Measurements from ENCODE around the gene MCM5. TPM values are rescaled to one million over a fixed set of nuclear protein-coding genes. Genes with fewer than 3 reads are reported as not detected.
A peak's percentile ranks its signal among the peaks of the same experiment; 100 is the strongest.

The MCM5 gene
- total RNA-seq, 2 experiments from 2014 or later: 190 to 195 TPM

- peaks cover 10% of the 10 kb centered on the region for H3K4me1 Mint-ChIP-seq
- no peak overlapping the region for H3K27ac Mint-ChIP-seq
- H3K4me3 Mint-ChIP-seq: no peak overlapping the region
- ChIA-PET POLR2A (no interaction called here), CTCF (no interaction called here)
- no peaks in the 10 kb centered on the region for H3K9me3 Mint-ChIP-seq
- peaks cover 16% of the 10 kb centered on the region for H3K36me3 Mint-ChIP-seq (ENCODE audit: low read depth)
- H3K27me3 Mint-ChIP-seq: no peaks in the 10 kb centered on the region
- DNase-seq: no peak
These were observed 43.4 kb downstream of the MCM5 start for GRCh38 chr22:35443338-35443737.

DNA sequence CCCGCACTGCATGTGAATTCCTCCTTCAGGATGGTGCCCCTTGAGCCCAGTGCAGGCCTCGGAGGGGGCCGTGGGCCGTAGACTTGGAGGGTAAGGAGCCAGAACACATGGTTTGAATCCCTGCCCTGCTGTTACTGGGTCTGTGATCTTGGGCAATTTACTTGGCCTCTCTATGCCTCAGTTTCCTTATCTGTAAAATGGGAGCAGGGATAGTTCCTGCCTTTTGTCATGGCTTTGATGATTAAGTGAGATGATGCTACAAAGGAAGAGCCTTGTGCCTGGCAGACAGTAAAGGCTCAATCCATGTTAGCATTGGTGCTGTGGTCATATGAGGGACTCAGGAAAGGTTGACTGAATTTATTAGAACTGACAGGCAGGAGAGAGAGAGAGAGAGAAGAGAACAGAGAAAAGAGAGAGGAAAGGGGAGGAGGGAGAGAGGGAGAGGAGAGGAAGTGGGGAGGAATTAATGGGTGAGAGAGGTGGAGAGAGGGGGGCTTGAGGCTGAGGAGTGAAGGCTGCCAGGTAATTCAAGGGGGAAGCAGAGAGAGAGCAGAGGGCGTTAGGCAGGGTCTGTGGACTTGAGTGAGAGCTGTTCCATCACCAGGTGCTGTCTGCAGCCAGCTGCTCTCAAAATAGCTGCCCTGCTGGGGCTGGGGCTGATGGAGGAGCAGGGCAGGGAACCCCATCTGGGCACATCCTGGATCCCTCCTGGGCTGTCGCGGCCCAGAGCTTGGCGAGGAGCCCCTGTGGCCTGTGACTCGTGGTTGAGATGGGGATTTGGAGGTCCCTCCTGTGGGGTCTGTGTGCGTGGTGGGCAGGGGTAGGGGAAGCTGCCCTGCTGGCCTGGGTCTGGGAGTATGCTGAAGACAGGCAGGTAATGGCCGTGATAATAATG, 44.1 kb downstream of the MCM5 start:
- peaks cover 11% of the 10 kb centered on the region for H3K4me1 Mint-ChIP-seq
- ChIA-PET CTCF (no interaction called here), POLR2A (no interaction called here)
- DNase-seq: no peak
- H3K36me3 Mint-ChIP-seq (ENCODE audit: low read depth): peaks cover 9% of the 10 kb centered on the region
- no peaks in the 10 kb centered on the region for H3K27me3 Mint-ChIP-seq
- H3K4me3 Mint-ChIP-seq: no peak overlapping the region
- no peaks in the 10 kb centered on the region for H3K9me3 Mint-ChIP-seq
- H3K27ac Mint-ChIP-seq: no peak overlapping the region

- H3K9me3 Mint-ChIP-seq: no peaks in the 10 kb centered on the region
- no peak overlapping the region for H3K4me3 Mint-ChIP-seq
- H3K4me1 Mint-ChIP-seq: peaks cover 11% of the 10 kb centered on the region
- H3K27me3 Mint-ChIP-seq: no peaks in the 10 kb centered on the region
- CTCF ChIA-PET: no interaction called here
- H3K36me3 Mint-ChIP-seq (ENCODE audit: low read depth): peaks cover 2% of the 10 kb centered on the region
- no peak for DNase-seq
- no peak overlapping the region for H3K27ac Mint-ChIP-seq
- POLR2A ChIA-PET: no interaction called here
These were observed 44.9 kb downstream of the MCM5 start for GRCh38 chr22:35444685-35445399.

DNA sequence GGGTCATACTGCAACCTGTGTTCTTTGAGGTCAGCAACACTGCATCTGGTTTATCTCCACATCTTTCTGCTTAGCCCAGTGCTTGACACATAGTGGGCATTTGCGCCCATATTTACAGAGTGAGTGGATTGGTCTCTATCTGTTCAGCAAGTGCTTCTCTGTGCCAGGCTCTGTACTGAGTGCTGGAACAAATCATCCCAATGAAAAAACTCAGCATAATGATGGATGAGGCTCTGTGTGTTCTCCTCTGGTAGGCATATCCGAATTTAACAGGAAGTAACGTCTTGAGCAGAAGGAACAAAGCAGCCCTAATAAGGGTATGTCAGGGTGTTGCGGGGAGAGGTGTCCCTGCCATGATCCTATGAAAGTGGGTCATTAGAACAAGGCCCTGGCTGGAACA, 46.0 kb downstream of the MCM5 start:
- Mint-ChIP-seq H3K27me3 (no peaks in the 10 kb centered on the region), H3K9me3 (no peaks in the 10 kb centered on the region), H3K36me3 (ENCODE audit: low read depth) (peaks cover 2% of the 10 kb centered on the region), H3K4me1 (peaks cover 11% of the 10 kb centered on the region), H3K4me3 (no peak overlapping the region), H3K27ac (no peak overlapping the region)
- CTCF ChIA-PET: no interaction called here
- POLR2A ChIA-PET: no interaction called here
- no peak for DNase-seq

DNA sequence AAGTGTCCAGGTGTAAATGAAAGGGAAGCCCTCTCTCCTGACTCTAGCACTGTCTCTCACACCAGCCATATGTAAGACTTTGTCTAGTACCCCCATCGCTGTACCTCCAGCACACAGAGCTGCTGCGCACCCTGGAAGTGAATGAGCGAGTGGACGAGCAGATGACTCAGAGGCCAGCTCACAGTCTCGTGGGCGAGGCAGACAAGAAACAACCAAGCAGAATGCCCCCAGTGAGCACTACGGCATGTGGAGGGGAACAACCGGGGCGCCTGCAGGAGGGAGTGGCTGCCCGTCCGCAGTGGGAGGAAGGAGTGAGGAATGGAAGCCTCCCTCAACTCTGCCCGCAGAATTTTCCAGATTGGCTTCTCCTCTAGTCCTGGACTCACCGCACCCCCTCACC, 46.4 kb downstream of the MCM5 start:
- CTCF ChIA-PET: no interaction called here
- H3K9me3 Mint-ChIP-seq: no peaks in the 10 kb centered on the region
- peak overlapping the region; percentile 26 for H3K27ac Mint-ChIP-seq

GRCh38 chr22:35448523-35448922, 48.6 kb downstream of the MCM5 start:
- POLR2A ChIA-PET: no interaction called here
- CTCF ChIA-PET: interaction anchor here (1.0 kb wide), 1 partner anchor 117 kb away, joined by 4 read pairs; no protein-coding TSS in a partner anchor
- Mint-ChIP-seq H3K36me3 (ENCODE audit: low read depth) (peaks cover 4% of the 10 kb centered on the region), H3K27me3 (no peaks in the 10 kb centered on the region), H3K9me3 (no peaks in the 10 kb centered on the region), H3K4me1 (peaks cover 11% of the 10 kb centered on the region), H3K27ac (peak overlapping the region; percentile 58), H3K4me3 (no peak overlapping the region)
- DNase-seq: no peak

More for the DNA sequence above, 46.4 kb downstream of the MCM5 start:
- no peak for DNase-seq
- POLR2A ChIA-PET: no interaction called here
- Mint-ChIP-seq H3K27me3 (no peaks in the 10 kb centered on the region), H3K36me3 (ENCODE audit: low read depth) (peaks cover 4% of the 10 kb centered on the region), H3K4me1 (peaks cover 11% of the 10 kb centered on the region), H3K4me3 (no peak overlapping the region)

- CTCF ChIA-PET: no interaction called here
These were observed 50.1 kb downstream of the MCM5 start for GRCh38 chr22:35449829-35450689.

GRCh38 chr22:35450824-35451569, 51.1 kb downstream of the MCM5 start:
- H3K36me3 Mint-ChIP-seq (ENCODE audit: low read depth): peaks cover 4% of the 10 kb centered on the region
- ChIA-PET POLR2A (no interaction called here), CTCF (no interaction called here)
- H3K27me3 Mint-ChIP-seq: no peaks in the 10 kb centered on the region
- no peak overlapping the region for H3K4me3 Mint-ChIP-seq
- peak overlapping the region; percentile 26 for H3K27ac Mint-ChIP-seq
- no peak for DNase-seq
- no peaks in the 10 kb centered on the region for H3K9me3 Mint-ChIP-seq
- H3K4me1 Mint-ChIP-seq: peaks cover 11% of the 10 kb centered on the region

More at GRCh38 chr22:35449829-35450689, 50.1 kb downstream of the MCM5 start:
- POLR2A ChIA-PET: no interaction called here
- no peak for DNase-seq
- peaks cover 11% of the 10 kb centered on the region for H3K4me1 Mint-ChIP-seq
- peaks cover 4% of the 10 kb centered on the region for H3K36me3 Mint-ChIP-seq (ENCODE audit: low read depth)
- H3K27me3 Mint-ChIP-seq: no peaks in the 10 kb centered on the region
- H3K4me3 Mint-ChIP-seq: no peak overlapping the region
- H3K27ac Mint-ChIP-seq: no peak overlapping the region
- H3K9me3 Mint-ChIP-seq: no peaks in the 10 kb centered on the region

GRCh38 chr22:35451592-35451991, 51.7 kb downstream of the MCM5 start:
- POLR2A ChIA-PET: no interaction called here
- peaks cover 4% of the 10 kb centered on the region for H3K36me3 Mint-ChIP-seq (ENCODE audit: low read depth)
- CTCF ChIA-PET: no interaction called here
- no peaks in the 10 kb centered on the region for H3K27me3 Mint-ChIP-seq
- DNase-seq: no peak
- H3K27ac Mint-ChIP-seq: no peak overlapping the region
- no peaks in the 10 kb centered on the region for H3K9me3 Mint-ChIP-seq
- H3K4me3 Mint-ChIP-seq: no peak overlapping the region
- H3K4me1 Mint-ChIP-seq: peaks cover 9% of the 10 kb centered on the region

GRCh38 chr22:35452351-35452781, 52.4 kb downstream of the MCM5 start:
- CTCF ChIA-PET: no interaction called here
- Mint-ChIP-seq H3K27me3 (no peaks in the 10 kb centered on the region), H3K36me3 (ENCODE audit: low read depth) (peaks cover 4% of the 10 kb centered on the region)

DNA sequence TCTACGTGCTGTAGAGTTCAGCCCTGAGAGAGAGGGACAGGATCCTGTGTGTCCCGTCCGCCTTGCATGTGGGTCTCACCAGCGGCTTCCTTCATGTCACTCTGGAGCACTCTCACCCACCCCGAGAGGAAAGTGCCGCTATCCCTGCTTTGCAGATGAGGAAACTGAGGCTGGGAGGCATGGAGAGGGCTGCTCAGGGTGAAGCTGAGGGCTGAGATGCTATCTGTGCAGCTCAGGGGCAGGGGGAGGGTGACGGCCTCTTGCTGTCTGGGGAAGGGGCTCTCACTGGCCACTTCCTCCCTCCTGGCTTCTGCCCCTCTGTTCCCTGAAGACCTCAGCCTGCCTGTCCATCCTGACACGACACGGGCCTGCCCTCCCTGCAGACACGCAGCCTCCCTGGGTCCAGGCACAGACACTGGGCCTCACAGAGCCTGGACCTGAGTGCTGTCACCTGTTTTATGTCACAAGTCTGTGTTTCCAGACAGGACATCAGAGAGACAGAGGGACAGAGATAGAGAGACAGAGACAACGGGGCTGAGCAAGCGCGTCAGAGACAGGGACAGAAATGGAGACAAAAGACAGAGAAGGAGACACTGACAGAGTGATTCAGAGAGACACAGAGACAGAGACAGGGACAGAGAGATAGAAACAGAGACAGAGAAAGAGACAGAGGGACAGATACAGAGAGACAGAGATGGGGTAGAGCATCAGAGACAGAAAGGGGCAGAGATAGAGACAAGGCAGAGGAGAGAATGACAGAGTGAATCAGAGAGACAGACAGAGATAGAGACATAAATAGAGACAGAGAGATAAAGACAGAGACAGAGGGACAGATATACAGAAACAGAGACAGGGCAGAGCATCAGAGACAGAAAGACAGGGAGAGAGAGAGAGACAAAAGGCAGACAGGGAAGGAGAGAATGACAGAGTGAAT, 53.1 kb downstream of the MCM5 start:
- no peak for DNase-seq
- ChIA-PET POLR2A (no interaction called here), CTCF (no interaction called here)
- peaks cover 4% of the 10 kb centered on the region for H3K4me1 Mint-ChIP-seq
- H3K27ac Mint-ChIP-seq: no peak overlapping the region
- H3K27me3 Mint-ChIP-seq: no peaks in the 10 kb centered on the region
- no peaks in the 10 kb centered on the region for H3K9me3 Mint-ChIP-seq
- H3K4me3 Mint-ChIP-seq: no peak overlapping the region
- peaks cover 4% of the 10 kb centered on the region for H3K36me3 Mint-ChIP-seq (ENCODE audit: low read depth)

More at GRCh38 chr22:35452351-35452781, 52.4 kb downstream of the MCM5 start:
- no peak overlapping the region for H3K4me3 Mint-ChIP-seq
- no peaks in the 10 kb centered on the region for H3K9me3 Mint-ChIP-seq
- H3K4me1 Mint-ChIP-seq: peaks cover 9% of the 10 kb centered on the region
- POLR2A ChIA-PET: interaction anchor here (0.6 kb wide), 1 partner anchor 21 kb away, joined by 3 read pairs; no protein-coding TSS in a partner anchor
- no peak overlapping the region for H3K27ac Mint-ChIP-seq
- no peak for DNase-seq
